Uterus (tissue), 2 donors: ENCODE results near the gene CBX1.

Experiments used
- CTCF ChIP-seq, 4 experiments: fragments of 200-600 bp in 2 of 4; fragments of 450-650 bp in 2 of 4; sonication (generic) in 2 of 4; IDR thresholded peaks; one replicate each; pipeline ENCODE4 v1.5.1; 2016 to 2019; ENCODE audit warnings: antibody characterized with exemption in 4 of 4, mild to moderate bottlenecking in 2 of 4, moderate library complexity in 1 of 4
- POLR2A ChIP-seq, 2 donors: fragments of 450-650 bp; IDR thresholded peaks; one replicate each; pipeline ENCODE4 v1.6.1; 2016; ENCODE audit warnings: antibody characterized with exemption in 2 of 2, mild to moderate bottlenecking in 1 of 2, moderate library complexity in 1 of 2

GRCh38 chr17:48037838-48038323, 63.4 kb downstream of the CBX1 start:
- TF ChIP-seq CTCF (IDR thresholded peaks at IDR 0.05) (no peak), POLR2A (IDR thresholded peaks at IDR 0.05) (no peak)
